GOT3 (cell line): ENCODE results near the gene CHST11.
"Not testable (repeated sequence)": the region's sequence is repeated elsewhere in the genome, so short reads cannot be mapped to it uniquely, and the experiment has no call there.

ENCODE experiments used
- DNase-seq: peaks from one replicate; lab custom pipeline; 2025; ENCODE audit warnings: mixed read lengths; lab: John Stamatoyannopoulos, UW

CHST11 gene

DNA sequence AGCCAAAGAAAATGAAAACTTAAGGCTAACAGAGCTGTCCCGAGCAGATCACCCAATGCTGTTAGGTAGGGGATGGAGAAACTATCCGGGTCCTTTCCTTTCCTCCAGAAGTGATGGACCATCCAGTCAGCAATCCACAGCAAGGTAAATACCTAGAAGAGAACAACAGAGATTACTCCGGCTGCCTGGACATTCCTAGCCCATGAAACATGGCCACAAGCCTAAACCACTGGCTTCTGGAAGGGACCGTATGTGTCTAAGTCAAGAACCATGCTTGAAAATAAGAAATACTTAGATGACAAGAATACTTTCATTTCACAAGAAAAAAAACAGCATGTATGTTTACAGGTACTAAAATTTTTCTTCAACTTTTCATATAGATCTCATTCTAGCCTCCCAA, 348.4 kb downstream of the CHST11 start:
- DNase-seq, result no peak

DNA sequence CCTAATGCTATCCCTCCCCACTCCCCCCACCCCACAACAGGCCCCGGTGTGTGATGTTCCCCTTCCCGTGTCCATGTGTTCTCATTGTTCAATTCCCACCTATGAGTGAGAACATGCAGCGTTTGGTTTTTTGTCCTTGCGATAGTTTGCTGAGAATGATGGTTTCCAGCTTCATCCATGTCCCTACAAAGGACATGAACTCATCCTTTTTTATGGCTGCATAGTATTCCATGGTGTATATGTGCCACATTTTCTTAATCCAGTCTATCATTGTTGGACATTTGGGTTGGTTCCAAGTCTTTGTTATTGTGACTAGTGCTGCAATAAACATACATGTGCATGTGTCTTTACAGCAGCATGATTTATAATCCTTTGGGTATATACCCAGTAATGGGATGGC, 349.4 kb downstream of the CHST11 start:
- not testable (repeated sequence) for DNase-seq

- DNase-seq, result no peak
Measured at GRCh38 chr12:104809251-104809650, 352.5 kb downstream of the CHST11 start.

GRCh38 chr12:104809706-104810385, 353.1 kb downstream of the CHST11 start:
- no peak for DNase-seq
